ENCODE measurements around the gene INPP4B. TPM values are rescaled to one million over a fixed set of nuclear protein-coding genes. Genes with fewer than 3 reads are reported as not detected.

The INPP4B gene
- total RNA-seq, 1 experiment from 2014 or later: 0.07 TPM

- Histone ChIP-seq H2BK15ac (ENCODE audit: low read depth, low read length) (no peak overlapping the region), H3K79me1 (ENCODE audit: insufficient read depth, low read depth, low read length, poor library complexity, severe bottlenecking) (no peaks in the 10 kb centered on the region), H3K4ac (ENCODE audit: low read depth, low read length) (no peak overlapping the region), H3T11ph (ENCODE audit: low read length) (no peak overlapping the region), H2BK20ac (ENCODE audit: low read depth, low read length, poor library complexity, severe bottlenecking) (no peak overlapping the region), H3K56ac (ENCODE audit: insufficient read length, low read depth, low read length) (no peak overlapping the region), H3K18ac (ENCODE audit: insufficient read length, low read depth, low read length) (no peak overlapping the region), H3K79me2 (ENCODE audit: insufficient read depth, low read length) (no peaks in the 10 kb centered on the region), H3K4me1 (ENCODE audit: insufficient read depth, low read length) (no peaks in the 10 kb centered on the region; the same call in 1 of the 2 replicates), H3K9ac (ENCODE audit: extremely low read depth, insufficient read length, low read length) (no peak overlapping the region), H3K9me3 (ENCODE audit: control insufficient read depth, low read depth, low read length) (no peaks in the 10 kb centered on the region), H3K4me2 (ENCODE audit: insufficient read depth, insufficient read length, low read length) (no peak overlapping the region), H3K27ac (ENCODE audit: insufficient read length, low read depth, low read length) (no peak overlapping the region), H4K8ac (replicated peaks; ENCODE audit: insufficient read length, low read depth, low read length) (no peak overlapping the region), H2AK5ac (ENCODE audit: insufficient read length, low read length) (no peak overlapping the region), H3K14ac (ENCODE audit: insufficient read depth, low read length) (no peak overlapping the region), H2BK120ac (ENCODE audit: low read depth, low read length, poor library complexity, severe bottlenecking) (no peak overlapping the region), H3K27me3 (ENCODE audit: insufficient read depth, low read length) (no peaks in the 10 kb centered on the region), H2BK5ac (ENCODE audit: insufficient read length, low read length) (no peak overlapping the region), H4K5ac (ENCODE audit: insufficient read length, low read depth, low read length) (no peak overlapping the region), H4K20me1 (ENCODE audit: control insufficient read depth, insufficient read depth, insufficient read length) (no peaks in the 10 kb centered on the region), H2AFZ (ENCODE audit: low read length) (no peak overlapping the region), H3K23ac (ENCODE audit: insufficient read length, low read depth, low read length) (no peak overlapping the region), H2BK12ac (ENCODE audit: insufficient read length, low read depth, low read length) (no peak overlapping the region), H3K23me2 (ENCODE audit: insufficient read length, low read depth, low read length, poor library complexity, severe bottlenecking) (no peaks in the 10 kb centered on the region), H4K91ac (ENCODE audit: insufficient read length, low read depth, low read length) (no peak overlapping the region)
- no CpG with 5 or more reads among the region's 3 CpGs for WGBS (ENCODE audit: extremely low coverage, insufficient read length, low lambda C conversion rate)
- no peak for DNase-seq
- no peaks in the 10 kb centered on the region for H3K27me3 Mint-ChIP-seq (ENCODE audit: low read depth)
- H3K4me3 Mint-ChIP-seq: no peak overlapping the region
- no peaks in the 10 kb centered on the region for H3K9me3 Mint-ChIP-seq
- TF ChIP-seq CTCF (conservative IDR thresholded peaks at IDR 0.05): no peak
- H3K27ac Mint-ChIP-seq: no peak overlapping the region
- 0 out of 7 replicates have a peak, but pooled peaks cover 0 to 3% (median 0%) of the 10 kb centered on the region in 3 experiments for H3K36me3 Mint-ChIP-seq (ENCODE audit: insufficient read depth in 1 of 3, low read depth in 3 of 3)
- peaks cover 2 to 6% of the 10 kb centered on the region in 2 experiments for H3K4me1 Mint-ChIP-seq
Observed at GRCh38 chr4:142544594-142544993, 301.5 kb downstream of the INPP4B start.

All from H9 (cell line).